Cerebellar nuclear complex (tissue), 1 donor: ENCODE results near the gene PLCH1.

Source experiments
- DNase-seq, 2 experiments: peaks; one replicate each; lab custom pipeline; 2025; lab: John Stamatoyannopoulos, UW

PLCH1 gene

DNA sequence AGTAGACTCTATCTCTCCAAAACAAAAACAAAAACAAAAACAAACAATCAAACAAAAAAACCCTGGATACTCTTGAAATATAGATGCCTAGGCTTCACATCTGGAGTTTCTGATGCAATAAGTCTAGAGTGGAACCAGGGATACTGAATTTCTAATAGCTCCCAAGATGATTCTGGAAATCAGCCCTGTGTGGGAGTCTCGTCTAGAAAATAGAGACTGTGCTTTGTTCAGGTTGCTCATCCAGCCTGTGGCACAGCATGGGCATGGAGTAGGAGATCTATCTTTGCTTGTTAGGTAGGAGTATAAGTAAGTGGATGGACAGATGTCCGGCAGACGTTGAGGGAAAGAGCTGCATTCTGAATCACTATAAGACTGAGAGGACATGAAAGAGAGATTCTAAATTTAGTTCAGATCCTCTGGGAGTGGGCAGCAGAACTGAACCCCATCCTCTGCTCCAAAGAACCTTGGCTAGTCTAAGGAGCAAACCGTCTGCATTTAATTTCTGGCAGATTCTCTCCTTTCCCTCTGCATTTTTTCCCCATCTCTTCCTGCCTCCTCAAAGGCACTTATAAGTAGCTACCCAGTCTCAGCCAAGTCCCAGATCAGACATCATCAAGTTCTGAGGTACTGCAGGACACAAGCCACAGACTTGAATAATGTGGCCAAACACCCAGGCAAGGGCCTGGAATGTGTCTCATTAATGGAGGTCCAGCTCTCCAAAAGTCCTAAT is 358.8 kb downstream of the PLCH1 start:
- no peak for DNase-seq

DNA sequence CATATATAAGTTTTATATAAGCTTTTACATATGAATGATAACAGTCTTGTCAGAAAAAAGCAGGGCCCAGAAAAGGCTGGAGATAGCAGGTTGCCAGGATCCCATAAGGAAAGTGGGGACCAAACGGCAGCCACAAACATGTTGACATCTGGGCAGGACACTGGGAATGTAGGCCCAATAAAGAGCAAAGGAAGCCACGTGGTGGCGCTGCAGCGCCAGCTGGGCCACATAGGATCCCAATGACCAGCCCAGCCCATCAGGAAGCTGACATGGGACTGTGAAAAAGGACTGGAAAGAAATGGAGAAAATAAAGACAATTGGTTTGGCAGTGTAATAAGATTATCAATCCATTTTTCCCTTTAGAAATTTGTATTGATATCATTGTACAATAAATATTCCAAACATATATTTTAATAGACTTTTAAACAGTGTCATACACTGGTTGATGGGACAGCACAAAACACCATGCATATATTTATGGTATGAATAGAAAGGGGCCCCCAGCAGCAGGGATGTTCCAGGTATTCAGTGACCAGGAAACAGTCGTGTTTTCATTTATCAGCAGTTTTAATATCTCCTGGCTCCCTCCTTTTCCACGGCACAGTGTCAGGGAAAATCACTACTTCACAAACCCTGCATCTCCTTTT is 362.4 kb downstream of the PLCH1 start:
- DNase-seq, result no peak

DNA sequence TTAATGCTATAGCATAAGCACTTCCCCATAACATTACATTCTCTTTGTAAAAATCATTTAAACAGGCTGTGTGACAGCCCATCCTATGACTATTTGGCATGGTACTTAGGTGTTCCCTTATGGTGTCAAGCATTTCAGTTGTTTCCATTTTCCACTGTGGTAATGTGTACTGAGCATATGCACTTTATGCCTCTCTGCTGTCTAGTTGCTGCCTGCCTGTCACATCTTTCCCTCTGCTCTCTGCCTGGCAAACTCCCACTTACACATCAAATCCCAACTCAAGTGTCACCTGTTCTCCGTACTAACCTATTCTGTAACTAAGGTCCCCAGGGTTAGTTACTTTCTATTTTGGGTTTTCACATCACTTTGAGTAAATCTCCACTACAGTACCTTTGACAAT is 367.0 kb downstream of the PLCH1 start:
- DNase-seq, result no peak

DNA sequence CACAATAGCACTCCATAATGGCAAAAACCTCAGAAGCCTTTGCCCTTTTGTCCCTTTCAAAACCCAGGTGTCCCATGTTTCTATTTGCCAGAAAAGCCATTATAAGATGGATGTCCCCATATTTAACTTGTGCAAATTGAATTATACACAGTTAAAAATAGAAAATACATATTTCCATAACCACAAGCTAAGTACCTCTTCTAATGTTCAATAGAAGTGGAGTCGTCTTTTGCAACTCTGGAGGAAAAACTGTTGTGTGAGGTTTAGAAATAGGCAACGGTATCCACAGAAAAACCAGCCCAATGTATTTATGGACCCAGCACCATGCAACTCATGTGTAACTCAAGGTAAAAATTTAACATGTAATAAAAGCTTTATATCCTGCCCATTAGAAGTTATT is 367.8 kb downstream of the PLCH1 start:
- DNase-seq, result no peak

DNA sequence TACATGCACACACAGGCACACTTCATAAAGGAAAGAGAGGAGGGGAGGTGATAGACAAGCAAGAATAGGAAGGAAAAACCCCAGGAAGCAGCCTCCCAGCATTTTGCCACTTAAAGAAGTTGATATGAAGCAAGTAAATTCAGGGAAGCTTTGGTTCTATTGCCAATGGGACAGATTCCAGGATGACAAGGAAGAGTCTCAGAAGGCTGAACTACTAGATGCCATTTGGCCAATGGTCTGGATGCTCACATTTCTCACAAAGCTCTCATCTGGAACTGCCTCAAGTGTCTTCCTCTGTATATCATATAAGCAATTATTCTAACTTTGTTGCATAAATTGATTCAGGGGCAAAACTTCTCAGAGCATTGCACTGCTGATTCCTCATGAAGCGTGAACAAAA is 372.6 kb downstream of the PLCH1 start:
- no peak for DNase-seq

DNA sequence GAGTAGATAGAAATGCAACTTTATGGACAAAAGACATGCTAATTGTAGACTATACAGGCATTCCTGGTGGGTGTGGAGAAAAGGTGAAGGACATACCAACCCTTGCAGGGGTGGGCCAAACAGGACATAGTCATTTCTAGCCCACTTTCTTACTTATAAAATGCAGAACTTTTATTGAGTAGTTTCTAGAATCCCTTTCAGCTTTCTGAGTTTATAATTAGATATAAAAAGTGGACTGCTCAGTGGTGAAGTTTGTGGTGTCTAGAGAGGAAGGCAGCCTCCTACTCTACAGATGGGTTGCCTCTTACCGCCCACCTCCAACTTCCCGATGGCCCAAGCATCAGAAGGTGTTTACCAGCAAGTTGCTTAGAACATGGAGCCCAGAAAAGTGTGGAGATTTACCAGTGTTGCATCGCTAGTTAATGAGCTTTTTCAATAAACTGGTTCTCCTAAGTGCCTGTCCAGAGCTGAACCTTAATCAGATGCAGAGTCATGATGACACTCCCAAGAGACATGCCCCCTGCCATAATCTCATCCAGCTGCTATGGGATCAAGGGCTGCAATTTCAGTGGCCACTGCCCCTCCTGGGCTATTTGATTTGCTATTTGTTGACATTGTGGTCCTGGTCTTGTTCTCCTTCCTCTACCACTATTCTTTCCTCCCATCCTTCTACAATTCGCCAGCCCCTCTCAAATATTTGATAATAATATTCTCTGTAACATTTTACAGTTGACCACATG is 373.9 kb downstream of the PLCH1 start:
- no peak for DNase-seq

DNA sequence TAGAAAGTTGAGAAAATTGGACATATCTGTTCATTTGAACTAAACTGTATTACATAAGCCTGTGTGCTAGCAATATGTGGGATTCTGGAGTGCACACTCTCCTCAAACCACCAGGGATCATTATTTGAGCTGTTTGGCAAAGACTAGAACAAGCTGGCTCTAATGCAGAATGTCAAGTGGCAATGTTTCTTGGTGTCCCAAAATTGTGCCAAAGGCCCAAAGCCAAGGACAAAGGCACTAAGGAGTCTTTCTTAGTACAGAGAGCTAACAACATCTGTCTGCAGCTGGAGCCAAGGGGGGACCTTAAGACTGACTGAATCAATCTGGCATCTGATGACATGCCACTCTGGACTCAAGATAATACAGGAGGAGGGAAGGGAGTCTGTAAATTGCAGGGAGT is 374.7 kb downstream of the PLCH1 start:
- no peak for DNase-seq

DNA sequence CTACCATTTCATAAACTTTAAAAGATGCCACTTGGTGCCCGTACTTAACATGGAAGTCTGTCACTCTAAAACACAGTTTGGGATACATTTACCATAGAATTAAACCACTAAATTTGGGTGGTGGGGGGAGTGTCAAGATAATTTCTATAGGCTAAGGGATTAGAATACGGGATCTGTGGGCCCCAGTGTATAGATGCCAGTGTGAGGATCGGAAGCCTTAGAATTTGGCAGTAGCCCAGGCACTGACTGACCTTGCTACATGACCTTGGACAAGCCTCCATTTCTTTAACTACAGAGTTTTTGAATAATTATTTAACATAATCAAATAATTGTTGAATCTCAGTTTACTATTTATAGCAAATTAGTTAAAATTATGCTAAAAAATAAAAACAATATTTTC is 375.1 kb downstream of the PLCH1 start:
- no peak for DNase-seq

DNA sequence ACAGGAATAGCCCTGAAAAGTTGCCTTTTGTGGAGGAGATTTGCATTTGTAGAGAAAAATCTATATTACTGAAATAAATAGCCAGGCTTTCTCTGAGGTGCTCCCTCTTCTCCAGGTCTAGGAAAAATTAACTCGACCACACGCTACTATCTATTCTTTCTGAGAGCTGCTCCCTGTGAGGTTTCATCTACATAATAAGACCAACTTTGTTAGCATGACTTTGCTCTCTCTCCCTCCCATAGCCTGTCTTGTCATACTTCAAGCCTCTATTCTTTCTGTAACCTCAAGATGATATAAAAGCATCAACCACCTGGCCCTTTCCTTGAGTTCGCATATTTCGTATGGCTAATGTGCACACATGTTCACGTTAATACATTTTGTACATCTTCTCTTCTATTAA is 375.6 kb downstream of the PLCH1 start:
- no peak for DNase-seq

DNA sequence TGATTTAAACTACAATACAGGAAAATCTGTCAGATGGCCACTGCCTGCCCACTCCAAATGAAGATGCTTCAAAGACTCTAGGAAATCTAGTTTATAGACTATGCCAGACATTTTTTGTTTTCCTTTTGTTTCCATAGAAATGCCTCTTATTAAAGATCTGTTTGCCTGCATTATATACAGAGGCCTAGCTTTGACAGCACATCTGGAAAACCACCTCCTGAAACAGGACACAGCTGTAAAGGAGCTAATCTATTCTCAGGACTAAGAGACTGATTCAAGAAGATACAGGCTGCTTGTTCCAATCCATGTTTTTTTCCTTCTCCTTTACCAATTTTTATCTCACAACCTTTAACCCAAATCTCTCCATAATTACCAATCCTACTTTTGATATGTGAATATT is 376.1 kb downstream of the PLCH1 start:
- no peak for DNase-seq

DNA sequence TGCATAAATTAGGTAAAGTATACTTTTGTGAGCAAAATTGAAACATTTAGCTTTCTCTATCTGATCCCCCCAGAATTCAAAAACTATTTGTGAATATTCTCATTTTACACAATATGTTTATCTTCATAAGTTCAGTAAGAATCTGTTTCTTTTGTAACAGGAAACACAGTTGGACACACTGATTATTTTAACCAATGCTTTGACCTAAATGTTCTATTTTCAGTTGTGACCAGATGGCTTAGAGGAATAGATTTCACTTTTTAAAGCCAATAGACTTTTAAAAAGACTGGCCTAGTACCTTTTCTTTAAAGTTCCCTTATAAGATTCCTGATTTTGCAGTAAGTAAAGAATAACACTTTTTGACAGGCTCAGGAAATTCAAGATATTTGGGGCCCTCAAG is 377.4 kb downstream of the PLCH1 start:
- no peak for DNase-seq

DNA sequence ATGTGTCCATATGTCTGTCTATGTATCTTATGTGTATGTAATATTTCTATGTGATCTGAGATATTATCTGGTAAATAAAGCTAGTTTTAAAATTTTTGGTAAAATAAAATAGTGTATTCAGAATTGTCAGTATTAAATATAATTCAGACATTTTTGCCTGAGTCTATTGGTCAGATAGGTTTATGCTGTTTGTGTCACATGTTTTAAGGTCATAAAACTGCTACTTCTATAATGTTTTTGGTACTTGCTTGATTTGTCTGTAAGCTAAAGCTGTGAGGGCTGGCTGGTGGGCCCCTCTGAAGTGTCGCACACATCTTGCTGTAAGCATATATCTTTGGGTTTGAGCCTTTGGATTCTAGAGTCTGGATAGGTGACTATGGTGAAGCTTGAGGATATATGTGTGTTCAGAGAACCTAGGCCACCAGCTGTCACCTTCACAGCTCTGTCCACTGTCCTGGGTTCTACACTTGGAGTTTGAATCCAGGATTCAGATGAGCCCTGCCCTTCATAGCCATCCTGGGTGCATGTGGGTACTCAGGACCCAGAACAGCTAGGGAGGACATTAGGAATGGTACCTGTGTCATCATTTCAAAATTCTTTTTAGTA is 379.6 kb downstream of the PLCH1 start:
- DNase-seq, result no peak

DNA sequence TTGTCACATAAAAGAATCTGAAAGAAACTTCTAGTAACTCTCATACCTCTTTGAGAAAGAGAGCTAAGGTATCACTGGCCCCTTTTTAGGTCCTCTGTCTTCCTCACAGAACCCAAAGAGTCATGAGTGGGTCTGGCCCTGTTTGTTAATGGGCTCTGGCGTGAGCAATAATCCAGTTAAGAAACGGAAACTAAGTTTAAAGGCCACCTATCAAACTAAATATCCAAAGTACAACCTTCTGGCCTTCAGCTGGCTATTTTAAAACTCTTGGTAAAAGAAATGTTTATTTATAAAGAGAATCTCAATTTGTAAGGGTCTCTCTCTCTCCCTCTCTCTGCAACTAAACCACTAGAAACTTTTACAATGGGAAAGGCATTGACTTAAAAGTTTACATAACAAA is 380.4 kb downstream of the PLCH1 start:
- no peak for DNase-seq

DNA sequence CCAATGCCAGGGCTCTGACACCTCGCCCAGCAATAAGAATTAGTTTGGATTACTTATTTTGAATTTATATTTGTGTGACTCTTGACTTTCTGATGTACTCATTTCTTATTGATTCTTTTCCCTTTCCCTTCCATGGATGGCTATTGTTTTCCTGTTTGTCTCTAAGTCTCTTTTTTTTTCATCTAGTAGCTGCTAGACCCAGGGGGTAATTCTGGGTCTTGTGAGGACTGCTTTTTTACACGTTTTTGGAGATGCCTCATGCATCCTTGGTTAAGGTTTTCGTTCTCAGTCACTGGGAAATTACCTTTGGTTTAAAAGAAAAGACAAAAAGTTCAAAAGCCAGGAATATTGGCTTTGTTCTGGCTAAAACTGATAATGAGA is 381.2 kb downstream of the PLCH1 start:
- no peak for DNase-seq

DNA sequence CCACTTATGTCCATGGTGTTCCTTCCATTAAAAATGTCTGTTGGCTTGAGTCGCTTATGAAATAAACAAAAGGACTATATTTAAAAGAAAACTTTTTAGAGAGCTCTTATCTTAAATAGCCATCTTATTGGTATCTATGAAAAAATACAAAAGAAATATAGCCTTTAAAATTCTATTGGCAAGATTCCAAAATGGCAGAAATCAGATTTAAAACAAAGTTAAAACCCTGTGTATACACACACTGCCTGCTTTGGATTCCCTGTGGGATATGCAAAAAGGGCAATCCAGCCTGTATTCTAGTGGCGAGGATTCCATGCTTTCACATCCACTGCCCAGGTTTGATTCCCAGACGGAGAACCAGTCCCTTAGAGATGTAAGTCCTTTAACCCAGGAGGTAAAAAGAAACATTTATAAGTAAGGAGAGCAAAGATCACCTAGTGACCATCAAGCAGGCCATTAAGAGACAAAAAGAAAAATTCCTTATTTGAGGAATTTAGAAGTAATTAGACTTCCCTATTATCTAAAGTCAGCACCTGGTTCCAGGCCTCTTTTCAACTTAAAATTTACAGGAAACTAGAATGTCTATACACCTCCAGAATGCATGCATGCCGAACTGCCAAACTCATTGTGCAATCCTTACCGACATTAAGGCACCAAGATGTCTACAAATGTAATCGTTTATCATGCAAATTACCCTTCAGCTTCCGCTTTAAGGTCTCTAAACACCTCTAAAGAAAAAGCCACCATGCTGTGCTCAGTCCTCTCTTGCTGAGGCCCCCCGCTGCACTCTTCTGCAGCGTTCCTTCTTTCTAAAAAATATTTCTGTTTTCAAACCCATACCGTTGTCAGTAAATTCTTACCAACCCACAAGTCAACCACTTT is 381.8 kb downstream of the PLCH1 start:
- no peak for DNase-seq

DNA sequence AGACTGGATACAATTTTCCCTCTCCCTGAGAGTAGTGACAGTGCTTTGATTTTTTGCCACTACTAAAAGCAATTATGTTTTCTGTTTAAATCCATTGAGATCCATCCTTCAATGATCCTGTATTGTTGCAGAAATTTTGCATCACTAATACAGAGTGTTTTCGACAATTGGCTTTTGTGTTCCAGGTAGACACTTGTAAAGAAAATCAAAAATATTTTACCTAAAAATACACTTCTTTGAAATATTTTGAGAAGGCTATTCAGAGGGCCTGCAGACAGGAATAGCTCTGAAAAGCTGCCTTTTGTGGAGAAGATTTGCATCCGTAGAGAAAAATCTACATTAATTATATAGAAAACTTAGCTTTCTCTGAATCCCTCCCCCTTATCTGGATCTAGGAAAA is 384.6 kb downstream of the PLCH1 start:
- DNase-seq, result no peak

DNA sequence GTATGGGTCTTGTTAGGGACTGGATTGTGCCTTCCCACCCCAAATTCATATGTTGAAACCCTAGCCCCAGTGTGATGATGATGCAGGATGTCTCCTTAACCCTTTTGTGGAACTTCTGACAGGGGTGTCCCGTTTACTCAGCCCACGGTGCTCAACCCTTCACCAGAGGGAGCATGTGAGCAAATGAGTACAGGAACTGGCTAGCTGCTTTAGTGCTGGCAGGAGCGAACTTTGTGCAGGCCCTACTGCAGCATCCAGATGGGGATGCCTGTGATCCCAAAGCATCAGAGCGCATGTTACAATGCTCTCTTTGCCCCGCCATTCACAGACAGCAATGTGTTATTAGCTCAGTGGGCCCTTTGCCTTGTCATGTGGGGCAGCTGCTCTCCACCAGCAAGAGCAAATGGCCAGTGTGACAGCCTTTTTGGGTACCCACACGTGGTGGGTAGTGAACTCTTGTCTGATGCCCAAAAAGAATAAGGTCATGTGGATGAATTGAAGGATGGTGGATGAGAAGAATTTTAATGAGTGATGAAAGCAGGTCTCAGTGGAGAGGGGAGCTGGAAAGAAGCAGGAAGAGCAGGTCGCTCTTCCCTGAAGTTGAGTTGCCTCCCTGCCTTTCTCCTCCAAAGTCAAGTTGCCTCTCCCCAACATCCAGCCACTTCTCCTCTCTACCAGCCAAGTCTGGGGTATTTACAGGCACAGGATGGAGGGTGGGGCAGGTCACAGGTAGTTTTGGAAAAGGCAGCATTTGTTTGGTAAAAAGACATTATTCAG is 388.1 kb downstream of the PLCH1 start:
- no peak for DNase-seq

DNA sequence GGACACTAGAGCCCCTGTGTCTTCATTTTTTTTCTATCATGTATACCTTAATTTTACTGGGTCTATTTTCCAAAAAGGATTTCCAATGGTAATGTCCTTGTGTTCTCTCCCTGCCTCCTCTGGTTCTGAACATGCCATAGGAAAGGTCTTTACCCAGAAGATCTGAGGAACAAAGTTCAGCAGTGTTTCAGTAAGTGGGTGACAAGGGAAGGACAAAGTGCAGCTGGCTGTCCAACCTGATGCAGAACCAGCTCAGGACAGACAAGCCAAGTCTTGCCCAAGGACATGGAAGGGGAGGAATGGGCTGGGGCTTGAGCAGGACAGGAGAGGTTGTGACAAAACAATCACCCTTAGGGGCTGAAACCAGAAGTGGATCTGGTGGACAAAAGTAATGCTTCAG is 390.2 kb downstream of the PLCH1 start:
- no peak for DNase-seq

DNA sequence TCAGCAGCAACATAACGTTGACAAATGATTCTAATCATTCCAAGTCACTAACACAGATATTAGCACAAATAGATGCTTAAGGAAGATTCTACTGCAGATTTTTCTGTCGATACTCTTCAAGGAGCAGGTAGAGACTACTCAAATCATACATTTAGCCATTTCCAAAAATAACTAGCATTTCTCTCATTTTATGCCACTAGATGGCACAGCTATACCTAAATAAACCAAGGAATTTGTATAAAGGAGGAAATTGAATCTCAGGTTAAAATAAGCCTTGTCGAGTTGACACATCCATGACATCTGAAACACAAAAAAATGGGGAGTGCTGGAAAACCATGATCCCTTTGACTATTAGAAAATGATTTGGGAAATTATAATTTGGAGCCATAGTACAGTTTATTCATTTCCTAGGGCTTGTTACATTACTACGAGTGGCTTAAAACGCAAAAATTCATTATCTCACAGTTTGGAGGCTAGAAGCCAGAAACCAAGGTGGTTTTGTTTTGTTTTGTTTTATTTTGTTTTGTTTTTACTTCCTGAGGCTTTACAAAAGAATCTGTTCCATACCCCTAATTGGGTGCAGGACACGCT is 391.9 kb downstream of the PLCH1 start:
- no peak for DNase-seq

DNA sequence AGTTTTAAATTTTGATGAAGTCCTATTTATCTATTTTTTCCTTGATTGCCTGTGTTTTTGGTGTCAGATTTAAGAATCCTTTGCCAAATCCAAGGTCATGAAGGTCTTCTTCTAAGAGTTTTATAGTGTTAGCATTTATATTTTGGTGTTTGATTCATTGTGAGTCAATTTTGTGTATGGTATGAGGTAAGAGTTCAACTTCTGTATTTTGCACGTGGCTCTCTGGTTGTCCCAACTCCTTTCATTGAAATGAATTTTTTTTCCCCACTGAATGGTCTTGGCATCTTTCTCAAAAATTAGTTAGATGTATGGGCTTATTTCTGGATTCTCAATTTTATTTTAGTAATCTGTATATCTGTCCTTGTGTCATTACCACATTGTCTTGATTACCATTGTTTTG is 394.3 kb downstream of the PLCH1 start:
- DNase-seq, result no peak

DNA sequence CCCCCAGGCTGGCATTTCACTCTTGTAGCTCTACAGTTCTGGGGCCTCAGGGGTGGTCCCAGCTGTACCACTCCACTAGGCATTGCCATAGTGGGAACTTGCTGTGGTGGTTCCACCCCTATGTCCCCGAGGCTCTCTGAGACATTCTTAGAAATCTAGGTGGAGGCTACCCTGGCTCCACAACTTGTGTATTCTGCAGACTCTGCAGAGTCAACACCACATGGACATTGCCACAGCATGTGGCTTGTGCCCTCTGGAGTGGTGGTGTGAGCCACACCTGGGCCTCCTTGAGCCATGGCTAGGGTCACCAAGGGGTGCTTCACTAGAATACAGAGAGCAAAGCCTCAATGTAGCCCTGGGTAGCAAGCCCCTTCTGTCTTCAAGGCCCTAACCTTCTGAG is 397.0 kb downstream of the PLCH1 start:
- DNase-seq, result no peak
